Measurements from ENCODE around the gene TNS4.

The TNS4 gene

GRCh38 chr17:40471846-40472732, 29.3 kb downstream of the TNS4 start:
- DNase-seq: no peak

DNA sequence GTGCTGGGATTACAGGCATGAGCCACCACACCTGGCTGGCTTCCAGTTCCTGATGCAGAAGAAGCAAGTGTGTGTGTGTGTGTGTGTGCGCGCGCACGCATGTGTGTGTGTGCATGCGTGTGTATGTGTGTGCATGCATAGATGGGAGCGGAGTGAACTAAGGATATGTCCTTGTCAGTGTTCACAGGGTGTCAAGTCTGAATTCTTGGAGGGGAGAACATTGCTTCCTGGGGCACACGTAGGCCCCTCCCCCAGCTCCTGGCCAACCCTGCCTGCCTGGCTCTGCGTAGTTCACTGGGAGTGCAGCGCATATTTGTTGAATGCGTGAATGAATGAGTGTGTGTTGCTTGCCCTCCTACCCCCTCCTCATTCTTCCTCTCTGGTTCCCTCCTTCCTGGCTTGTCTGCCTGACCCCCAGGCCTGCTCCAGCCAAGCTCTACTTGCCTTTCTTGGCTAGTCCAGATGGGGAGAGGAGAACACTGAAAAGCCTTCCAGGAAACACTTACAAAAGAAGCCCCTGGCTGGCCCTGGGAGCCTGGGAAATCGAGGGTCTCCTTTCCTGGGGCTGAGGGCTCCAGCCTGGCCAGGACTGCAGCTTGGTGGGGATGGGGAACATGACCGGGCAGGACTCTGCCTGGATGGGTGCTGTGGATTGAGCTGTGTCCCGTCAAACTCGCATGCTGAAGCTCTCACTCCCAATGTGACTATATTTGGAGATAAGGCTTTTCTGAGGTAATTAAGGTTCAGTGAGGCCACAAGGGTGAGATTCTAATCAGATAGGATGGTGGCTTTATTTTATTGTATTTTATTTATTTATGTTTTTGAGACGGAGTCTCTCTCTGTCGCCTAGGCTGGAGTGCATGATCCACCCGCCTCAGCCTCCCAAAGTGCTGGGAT, 30.2 kb downstream of the TNS4 start:
- DNase-seq: no peak

DNA sequence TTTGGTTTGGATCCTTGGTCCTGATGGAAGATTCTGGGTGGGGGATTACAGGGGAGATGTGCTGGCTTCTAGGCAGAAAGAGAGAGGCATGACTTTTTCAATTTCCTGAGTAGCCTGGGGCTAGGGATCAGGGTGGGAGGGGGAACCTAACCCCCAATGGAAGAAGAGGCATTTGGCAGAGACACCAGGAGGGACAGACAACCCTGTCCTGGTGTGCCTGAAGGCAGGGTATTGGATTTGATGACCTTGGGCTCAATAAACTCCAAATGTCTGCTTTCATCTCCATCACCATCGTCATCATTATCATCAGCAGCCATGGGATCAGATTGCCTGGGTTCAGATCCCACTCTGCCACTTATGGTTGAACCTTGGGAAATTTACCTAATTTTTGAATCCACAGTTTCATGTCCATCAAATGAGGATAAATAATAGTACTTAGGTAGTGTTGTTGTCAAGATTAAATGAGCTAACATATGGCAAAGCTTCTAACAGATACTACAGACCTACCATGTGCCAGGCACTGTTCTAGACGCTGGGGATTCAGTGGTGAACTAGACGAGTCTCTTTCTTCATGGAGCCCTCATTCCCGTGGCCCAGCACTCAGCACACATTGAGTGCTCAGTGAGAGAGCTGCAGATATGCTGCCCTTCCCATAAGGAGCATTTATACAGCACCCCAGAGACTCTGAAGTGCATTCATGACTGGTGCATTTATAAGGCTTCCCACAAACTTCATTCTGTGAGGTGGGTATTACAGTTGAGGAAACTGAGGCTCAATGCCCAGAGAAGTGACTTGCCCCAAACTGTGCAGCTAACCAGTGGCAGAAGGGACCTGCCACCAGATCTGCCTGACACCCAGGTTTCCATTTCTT, 31.4 kb downstream of the TNS4 start:
- no peak for DNase-seq

GRCh38 chr17:40468560-40468959, 32.9 kb downstream of the TNS4 start:
- DNase-seq: no peak

GRCh38 chr17:40467281-40467867, 34.0 kb downstream of the TNS4 start:
- DNase-seq: no peak

DNA sequence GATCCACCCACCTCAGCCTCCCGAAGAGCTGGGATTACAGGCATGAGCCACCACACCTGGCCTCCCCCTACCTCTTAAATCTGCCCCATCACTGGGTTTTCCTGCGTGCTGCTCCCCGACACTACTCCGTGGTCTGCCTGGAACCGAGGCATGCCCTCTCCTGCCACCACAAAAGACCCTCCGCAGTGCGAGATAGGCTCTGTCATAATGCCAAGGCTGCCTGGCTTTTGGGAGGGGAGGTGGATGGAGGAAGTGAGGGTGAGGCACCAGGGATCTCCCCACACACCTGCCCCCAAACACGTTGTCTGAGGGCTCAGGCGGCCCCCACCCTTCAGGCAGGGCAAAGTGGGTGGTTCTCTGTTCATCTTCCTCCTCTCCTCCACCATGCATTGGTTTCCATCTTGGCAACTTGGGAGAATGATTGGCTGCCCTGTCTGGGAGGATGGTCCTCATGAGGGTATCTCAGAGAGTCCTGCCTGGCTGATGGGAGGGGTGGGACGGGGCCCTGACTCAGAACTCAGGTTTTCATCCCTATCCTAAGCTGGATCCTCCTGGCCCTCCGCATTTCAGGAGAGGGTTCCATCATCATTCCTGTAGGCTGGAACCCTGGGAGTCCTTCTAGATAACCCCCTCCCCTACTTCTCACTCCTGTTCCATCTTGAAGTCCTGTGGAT, 35.0 kb downstream of the TNS4 start:
- no peak for DNase-seq

- no peak for DNase-seq
Measured at GRCh38 chr17:40464392-40464855, 37.0 kb downstream of the TNS4 start.

GRCh38 chr17:40463122-40463550, 38.3 kb downstream of the TNS4 start:
- DNase-seq: no peak

DNA sequence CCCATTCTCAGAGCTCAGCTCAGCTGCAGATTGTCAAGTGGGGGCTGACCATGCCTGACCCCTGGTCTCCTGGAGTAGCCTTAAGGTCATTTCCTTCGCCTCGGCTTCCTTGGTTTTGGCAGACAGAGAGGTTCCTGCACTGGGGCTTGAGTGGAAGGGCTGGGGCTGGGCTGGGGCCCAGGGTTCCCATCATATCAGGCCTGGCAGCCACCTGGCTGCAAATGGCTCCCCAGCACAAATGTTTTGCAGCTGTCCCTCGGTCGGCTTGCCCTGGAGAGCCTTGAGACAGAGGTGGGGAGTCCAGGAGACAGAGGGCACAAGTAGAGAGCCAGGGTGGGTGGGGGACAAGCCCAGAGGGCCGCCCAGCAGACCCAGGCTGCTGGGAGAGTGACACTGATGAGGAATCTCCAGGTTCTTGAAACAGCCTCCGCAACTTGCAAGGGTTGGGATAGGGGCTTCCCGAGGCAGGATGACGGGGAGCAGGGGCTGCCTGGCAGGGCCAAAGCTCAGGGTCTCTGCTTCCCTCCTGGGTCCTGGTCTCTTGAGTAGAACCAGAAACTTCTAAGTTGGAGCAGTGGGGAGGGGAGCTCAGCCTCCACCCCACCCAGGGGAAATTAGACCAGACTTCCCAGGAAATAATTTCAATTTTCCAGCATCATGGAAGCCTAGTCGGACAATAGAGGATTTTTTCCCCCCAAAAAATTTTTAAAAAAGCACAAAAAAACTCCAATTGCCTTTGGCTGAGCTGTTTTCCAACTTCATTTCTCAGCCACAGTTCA, 38.9 kb downstream of the TNS4 start:
- DNase-seq: no peak

DNA sequence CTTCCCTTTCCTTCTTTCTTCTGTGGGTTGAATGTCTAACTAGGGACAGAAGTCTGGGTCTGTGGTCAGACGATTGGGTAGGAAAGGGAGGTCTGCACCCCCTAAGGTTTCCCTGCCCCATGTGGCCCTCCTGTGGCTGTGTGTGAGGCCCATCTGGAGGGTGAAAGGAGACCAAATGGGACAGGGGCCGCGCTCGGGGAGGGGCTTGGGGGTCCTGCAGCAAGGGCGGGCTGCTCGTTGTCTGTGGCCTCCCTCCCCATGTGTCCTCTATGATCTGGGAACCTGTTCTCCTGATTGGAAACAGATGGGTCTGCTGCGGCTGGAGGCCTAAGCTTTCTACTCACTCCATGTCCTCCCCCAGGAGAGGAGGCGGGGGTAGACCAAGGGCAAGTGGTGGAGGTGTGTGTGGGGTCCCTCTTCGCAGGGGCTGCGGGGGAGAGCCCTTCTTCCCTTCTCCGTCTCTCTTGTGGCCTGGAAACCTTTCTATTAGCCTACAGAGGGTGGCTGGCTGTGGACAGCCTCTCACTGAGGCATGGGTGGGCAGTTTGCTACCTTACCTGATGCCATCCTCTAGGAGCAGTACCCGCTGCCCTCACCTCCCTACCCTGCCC, 39.6 kb downstream of the TNS4 start:
- DNase-seq: no peak

DNA sequence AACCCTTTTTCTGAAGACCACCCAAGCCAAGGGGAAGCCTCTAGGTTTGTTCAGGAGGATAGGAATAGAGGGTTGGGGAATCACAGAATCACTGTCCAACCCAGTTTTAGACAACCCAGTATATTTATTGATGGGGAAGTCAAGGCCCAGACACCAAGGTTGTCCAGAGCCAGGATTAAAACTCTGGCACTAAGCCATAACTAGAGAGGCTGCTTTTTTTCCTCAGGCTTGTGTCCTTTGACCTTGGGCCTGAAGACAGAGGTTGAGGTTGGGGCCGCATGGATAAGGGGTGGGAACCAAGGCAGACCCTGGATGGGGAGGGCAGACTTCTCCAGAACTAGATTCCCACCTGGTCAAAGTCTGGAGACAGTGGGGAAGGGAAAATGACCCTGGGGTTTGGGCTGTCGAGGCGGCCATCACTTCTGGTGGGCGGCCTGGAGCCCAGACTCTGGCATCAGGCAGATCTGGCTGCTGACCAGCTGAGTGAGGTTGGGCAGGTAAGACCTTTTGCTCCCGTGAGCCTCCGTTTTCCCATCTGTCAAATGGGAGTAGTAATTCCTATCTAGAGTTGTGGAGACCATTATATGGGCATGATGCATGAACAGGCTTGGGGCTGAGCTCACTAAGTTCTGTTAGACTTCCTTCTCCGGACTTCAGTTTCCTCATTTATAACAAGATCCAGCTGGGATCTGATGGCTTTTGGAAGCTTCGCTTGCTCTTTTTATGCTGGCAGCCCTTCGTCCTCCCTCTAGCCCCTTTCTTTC, 40.3 kb downstream of the TNS4 start:
- no peak for DNase-seq

DNA sequence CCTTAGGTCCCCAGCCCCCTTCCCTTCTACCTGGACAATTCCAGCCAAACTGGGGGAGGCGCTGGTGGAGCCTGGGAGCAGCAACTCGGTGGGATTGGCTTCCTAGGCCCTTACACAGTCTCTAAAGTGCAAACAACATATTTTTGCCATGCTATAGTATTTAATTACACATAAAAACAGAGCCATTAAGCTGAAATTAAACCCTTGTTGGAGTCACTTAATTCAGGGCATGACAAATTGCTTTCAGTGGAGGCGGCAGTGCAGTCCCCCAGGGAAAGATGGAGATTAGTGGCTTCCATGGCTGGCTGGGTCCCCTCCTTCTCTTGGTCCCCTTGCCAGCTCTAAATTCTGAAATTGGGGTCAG, 40.8 kb downstream of the TNS4 start:
- no peak for DNase-seq

DNA sequence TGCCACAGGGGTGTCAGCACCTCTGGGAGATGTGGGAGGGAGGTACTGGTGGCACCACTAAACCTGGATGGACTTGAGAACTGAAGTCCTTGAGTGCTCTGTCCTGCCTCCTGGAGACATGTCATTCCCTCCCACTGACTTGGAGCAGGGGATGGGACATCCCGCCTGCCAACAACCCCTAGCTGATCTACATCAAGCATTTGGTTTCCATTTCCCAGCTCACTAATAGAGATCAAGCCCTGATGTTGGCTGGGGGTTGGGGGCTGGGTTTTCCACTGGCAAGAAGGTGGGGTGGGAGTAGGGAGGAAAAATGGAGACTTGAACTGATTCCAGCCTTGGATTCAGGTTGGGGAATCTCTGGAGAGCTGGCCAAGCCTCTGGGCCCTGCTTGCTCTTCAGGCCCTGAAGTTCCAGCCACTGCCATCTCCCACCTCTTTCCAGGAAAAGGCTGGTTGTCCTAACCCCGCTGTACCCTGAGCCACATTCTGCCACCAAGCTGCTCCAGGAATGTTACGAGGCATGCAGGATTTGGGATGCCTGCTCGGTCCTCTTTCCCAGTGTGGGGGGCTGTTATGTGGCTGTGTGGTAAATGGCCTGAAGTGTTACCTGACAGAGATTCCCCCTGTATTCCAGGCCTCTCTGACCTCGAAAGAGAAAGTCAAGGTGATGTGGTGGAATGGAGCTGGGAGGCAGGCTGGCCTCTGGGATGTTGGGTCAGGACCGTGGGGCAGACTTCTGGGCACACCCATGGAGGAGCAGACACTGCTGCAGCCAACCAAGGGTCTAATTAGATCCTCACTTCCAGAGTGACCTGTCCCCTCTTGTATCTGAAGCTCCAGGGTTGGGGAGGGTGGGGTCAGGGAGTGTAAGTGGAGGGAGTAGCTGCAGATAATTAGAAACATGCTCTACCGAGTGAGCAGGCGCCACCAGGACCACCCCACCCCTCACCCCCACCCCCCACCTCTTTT, 41.5 kb downstream of the TNS4 start:
- DNase-seq: no peak

DNA sequence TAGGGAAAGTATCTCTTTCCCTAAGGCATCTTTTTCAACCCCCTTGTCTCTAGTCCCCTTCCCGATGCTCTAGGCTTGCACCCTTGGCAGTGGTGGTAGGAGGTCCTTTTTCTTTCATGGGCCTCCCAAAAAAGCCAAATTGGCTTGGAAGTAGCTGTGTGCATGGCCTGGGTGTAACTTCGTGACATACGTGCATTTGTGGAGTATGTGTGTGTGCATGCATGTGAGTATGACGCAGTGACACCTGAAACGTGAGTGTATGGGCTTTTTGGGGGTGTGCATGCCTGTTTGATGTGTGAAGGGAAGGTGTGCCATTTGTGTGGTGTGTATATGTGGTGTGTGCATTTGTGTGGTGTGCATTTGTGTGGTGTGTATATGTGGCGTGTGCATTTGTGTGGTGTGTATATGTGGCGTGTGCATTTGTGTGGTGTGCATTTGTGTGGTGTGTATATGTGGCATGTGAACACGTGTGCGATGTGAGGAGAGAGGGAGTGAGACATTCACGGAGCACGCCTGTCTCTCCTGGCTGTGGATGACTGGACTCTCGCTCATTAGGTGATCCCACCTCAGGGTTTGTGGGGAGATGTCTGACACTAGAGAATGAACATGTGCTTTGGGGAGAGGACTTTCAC, 42.5 kb downstream of the TNS4 start:
- no peak for DNase-seq

GRCh38 chr17:40457964-40458791, 43.2 kb downstream of the TNS4 start:
- DNase-seq: peak; percentile 63

- no peak for DNase-seq
Measured at GRCh38 chr17:40457369-40457768, 44.1 kb downstream of the TNS4 start.

DNA sequence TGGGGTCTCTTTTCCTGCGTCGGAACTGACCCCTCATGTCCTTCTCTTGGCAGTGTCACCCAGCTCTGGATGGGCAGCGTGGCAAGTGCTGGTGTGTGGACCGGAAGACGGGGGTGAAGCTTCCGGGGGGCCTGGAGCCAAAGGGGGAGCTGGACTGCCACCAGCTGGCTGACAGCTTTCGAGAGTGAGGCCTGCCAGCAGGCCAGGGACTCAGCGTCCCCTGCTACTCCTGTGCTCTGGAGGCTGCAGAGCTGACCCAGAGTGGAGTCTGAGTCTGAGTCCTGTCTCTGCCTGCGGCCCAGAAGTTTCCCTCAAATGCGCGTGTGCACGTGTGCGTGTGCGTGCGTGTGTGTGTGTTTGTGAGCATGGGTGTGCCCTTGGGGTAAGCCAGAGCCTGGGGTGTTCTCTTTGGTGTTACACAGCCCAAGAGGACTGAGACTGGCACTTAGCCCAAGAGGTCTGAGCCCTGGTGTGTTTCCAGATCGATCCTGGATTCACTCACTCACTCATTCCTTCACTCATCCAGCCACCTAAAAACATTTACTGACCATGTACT, 44.9 kb downstream of the TNS4 start:
- no peak for DNase-seq

All from amniotic stem cell (primary cell).